CD4-positive, alpha-beta T cell treated with Interleukin-4 for 4 hours (primary cell): ENCODE data around the gene DPH6.
"Not testable (repeated sequence)": the region's sequence is repeated elsewhere in the genome, so short reads cannot be mapped to it uniquely, and the experiment has no call there.

Source experiments
- DNase-seq: peaks from one replicate; pipeline ENCODE4 v3.0.0-alpha.2; 2020

DPH6 gene

GRCh38 chr15:35545824-35546510, at the start of gene DPH6:
Gene DPH6, minus strand, starts transcription at chr15:35546165. Its CDS starts 24 bp downstream, at chr15:35546141.
- peak; percentile 82 for DNase-seq

- no peak for DNase-seq
These were observed 49.7 kb upstream of the DPH6 start for GRCh38 chr15:35595656-35596055.

- DNase-seq = not testable (repeated sequence)
These were observed 46.0 kb upstream of the DPH6 start for GRCh38 chr15:35591987-35592386.

GRCh38 chr15:35583863-35584528, 38.0 kb upstream of the DPH6 start:
- DNase-seq = no peak

- no peak for DNase-seq
These were observed 34.6 kb upstream of the DPH6 start for GRCh38 chr15:35580606-35581005.

GRCh38 chr15:35567392-35567791, 21.4 kb upstream of the DPH6 start:
- DNase-seq = no peak

- no peak for DNase-seq
These were observed 21.0 kb upstream of the DPH6 start for GRCh38 chr15:35566991-35567390.

- DNase-seq = no peak
These were observed 19.9 kb upstream of the DPH6 start for GRCh38 chr15:35565901-35566300.

- no peak for DNase-seq
These were observed 16.7 kb upstream of the DPH6 start for GRCh38 chr15:35562641-35563040.

GRCh38 chr15:35561308-35561707, 15.3 kb upstream of the DPH6 start:
- no peak for DNase-seq

GRCh38 chr15:35560870-35561269, 14.9 kb upstream of the DPH6 start:
- DNase-seq = no peak

- no peak for DNase-seq
These were observed 14.3 kb upstream of the DPH6 start for GRCh38 chr15:35560258-35560657.

- no peak for DNase-seq
These were observed 13.7 kb upstream of the DPH6 start for GRCh38 chr15:35559683-35560082.

- DNase-seq = no peak
These were observed 11.6 kb upstream of the DPH6 start for GRCh38 chr15:35557544-35557943.

- no peak for DNase-seq
These were observed 11.0 kb upstream of the DPH6 start for GRCh38 chr15:35557012-35557411.

- DNase-seq = no peak
These were observed 9.3 kb upstream of the DPH6 start for GRCh38 chr15:35555244-35555643.

- no peak for DNase-seq
These were observed 5.0 kb upstream of the DPH6 start for GRCh38 chr15:35550957-35551356.

- no peak for DNase-seq
These were observed 3.6 kb upstream of the DPH6 start for GRCh38 chr15:35549567-35549966.

GRCh38 chr15:35548435-35548834, 2.5 kb upstream of the DPH6 start:
- DNase-seq = no peak

- no peak for DNase-seq
These were observed 1.9 kb upstream of the DPH6 start for GRCh38 chr15:35547775-35548364.

GRCh38 chr15:35546511-35547381, 781 bp upstream of the DPH6 start:
- no peak for DNase-seq

GRCh38 chr15:35545316-35545823, 595 bp downstream of the DPH6 start:
- peak; percentile 2 for DNase-seq

- no peak for DNase-seq
These were observed 5.1 kb downstream of the DPH6 start for GRCh38 chr15:35540885-35541284.
